NCI-H510A treated with DMSO at 0.1 percent for 48 hours (cell line): Measurements from ENCODE around the gene PHLPP1.
"Not testable (repeated sequence)": the region's sequence is repeated elsewhere in the genome, so short reads cannot be mapped to it uniquely, and the experiment has no call there.

ENCODE experiments used
- DNase-seq: peaks from one replicate; lab custom pipeline; 2025; lab: John Stamatoyannopoulos, UW

PHLPP1 gene

GRCh38 chr18:62717169-62717924, 2.0 kb downstream of the PHLPP1 start:
- DNase-seq, result peak; percentile 85

- DNase-seq, result no peak
Measured at GRCh38 chr18:62717925-62718800, 2.8 kb downstream of the PHLPP1 start.

GRCh38 chr18:62720048-62720447, 4.7 kb downstream of the PHLPP1 start:
- no peak for DNase-seq

GRCh38 chr18:62720766-62721613, 5.6 kb downstream of the PHLPP1 start:
- DNase-seq, result peak; percentile 32

- no peak for DNase-seq
Measured at GRCh38 chr18:62721839-62722795, 6.8 kb downstream of the PHLPP1 start.

GRCh38 chr18:62723666-62724281, 8.4 kb downstream of the PHLPP1 start:
- no peak for DNase-seq

- DNase-seq, result no peak
Measured at GRCh38 chr18:62725896-62726295, 10.6 kb downstream of the PHLPP1 start.

GRCh38 chr18:62728254-62728653, 12.9 kb downstream of the PHLPP1 start:
- DNase-seq, result no peak

- no peak for DNase-seq
Measured at GRCh38 chr18:62729487-62730386, 14.4 kb downstream of the PHLPP1 start.

- DNase-seq, result no peak
Measured at GRCh38 chr18:62730941-62731340, 15.6 kb downstream of the PHLPP1 start.

GRCh38 chr18:62732617-62733016, 17.3 kb downstream of the PHLPP1 start:
- DNase-seq, result no peak

GRCh38 chr18:62734290-62734689, 18.9 kb downstream of the PHLPP1 start:
- DNase-seq, result no peak

- DNase-seq, result no peak
Measured at GRCh38 chr18:62735387-62735786, 20.0 kb downstream of the PHLPP1 start.

GRCh38 chr18:62736077-62736855, 20.9 kb downstream of the PHLPP1 start:
- no peak for DNase-seq

- no peak for DNase-seq
Measured at GRCh38 chr18:62737241-62737873, 22.0 kb downstream of the PHLPP1 start.

- no peak for DNase-seq
Measured at GRCh38 chr18:62738639-62739038, 23.3 kb downstream of the PHLPP1 start.

- no peak for DNase-seq
Measured at GRCh38 chr18:62739911-62740310, 24.6 kb downstream of the PHLPP1 start.

- DNase-seq, result not testable (repeated sequence)
Measured at GRCh38 chr18:62740650-62741049, 25.3 kb downstream of the PHLPP1 start.
